ENCODE data around the gene STK40.

STK40 gene

GRCh38 chr1:36397083-36397377 is 11.3 kb upstream of the STK40 start:
- H3K79me2 ChIP-seq: peaks cover 6% of the 10 kb centered on the region
- peak overlapping the region; percentile 35 for H3K9ac ChIP-seq
- H3K9me3 ChIP-seq (ENCODE audit: control insufficient read depth, low read length): no peaks in the 10 kb centered on the region
- peak overlapping the region; percentile 87 for H3K4me3 ChIP-seq (ENCODE audit: low read depth, low read length)
- no peaks in the 10 kb centered on the region for H3K36me3 ChIP-seq (ENCODE audit: control insufficient read depth, insufficient read depth, low read length)
- TF ChIP-seq CTCF (IDR thresholded peaks at IDR 0.05): no peak
- no peaks in the 10 kb centered on the region for H3K4me1 ChIP-seq
- no peaks in the 10 kb centered on the region for H3K27me3 ChIP-seq (ENCODE audit: control insufficient read depth, insufficient read depth, low read length)
- H3K4me2 ChIP-seq (ENCODE audit: low read length): peak overlapping the region; percentile 93
- peak overlapping the region; percentile 76 for H3K27ac ChIP-seq
- peak overlapping the region; percentile 91 for H2AFZ ChIP-seq

GRCh38 chr1:36396359-36396758 is 10.6 kb upstream of the STK40 start:
- no peak overlapping the region for H2AFZ ChIP-seq
- H3K9ac ChIP-seq: no peak overlapping the region
- no peak overlapping the region for H3K4me3 ChIP-seq (ENCODE audit: low read depth, low read length)
- TF ChIP-seq CTCF (IDR thresholded peaks at IDR 0.05): no peak
- no peaks in the 10 kb centered on the region for H3K9me3 ChIP-seq (ENCODE audit: control insufficient read depth, low read length)
- H3K4me2 ChIP-seq (ENCODE audit: low read length): no peak overlapping the region
- no peaks in the 10 kb centered on the region for H3K4me1 ChIP-seq
- peaks cover 6% of the 10 kb centered on the region for H3K79me2 ChIP-seq
- no peaks in the 10 kb centered on the region for H3K27me3 ChIP-seq (ENCODE audit: control insufficient read depth, insufficient read depth, low read length)
- H3K36me3 ChIP-seq (ENCODE audit: control insufficient read depth, insufficient read depth, low read length): no peaks in the 10 kb centered on the region
- no peak overlapping the region for H3K27ac ChIP-seq

GRCh38 chr1:36393686-36394085 is 8.0 kb upstream of the STK40 start:
- H3K27me3 ChIP-seq (ENCODE audit: control insufficient read depth, insufficient read depth, low read length): no peaks in the 10 kb centered on the region
- no peak overlapping the region for H2AFZ ChIP-seq
- peaks cover 6% of the 10 kb centered on the region for H3K79me2 ChIP-seq
- no peaks in the 10 kb centered on the region for H3K36me3 ChIP-seq (ENCODE audit: control insufficient read depth, insufficient read depth, low read length)
- H3K27ac ChIP-seq: no peak overlapping the region
- no peak overlapping the region for H3K4me3 ChIP-seq (ENCODE audit: low read depth, low read length)
- H3K9ac ChIP-seq: no peak overlapping the region
- no peaks in the 10 kb centered on the region for H3K4me1 ChIP-seq
- no peak for TF ChIP-seq CTCF (IDR thresholded peaks at IDR 0.05)
- H3K4me2 ChIP-seq (ENCODE audit: low read length): no peak overlapping the region
- H3K9me3 ChIP-seq (ENCODE audit: control insufficient read depth, low read length): no peaks in the 10 kb centered on the region

- H3K79me2 ChIP-seq: peaks cover 6% of the 10 kb centered on the region
- H3K4me3 ChIP-seq (ENCODE audit: low read depth, low read length): no peak overlapping the region
- no peak for TF ChIP-seq CTCF (IDR thresholded peaks at IDR 0.05)
- H3K4me1 ChIP-seq: peaks cover under 1% of the 10 kb centered on the region
- H3K27ac ChIP-seq: no peak overlapping the region
- H3K9ac ChIP-seq: no peak overlapping the region
- H3K36me3 ChIP-seq (ENCODE audit: control insufficient read depth, insufficient read depth, low read length): no peaks in the 10 kb centered on the region
- H3K9me3 ChIP-seq (ENCODE audit: control insufficient read depth, low read length): no peaks in the 10 kb centered on the region
- H2AFZ ChIP-seq: no peak overlapping the region
- H3K27me3 ChIP-seq (ENCODE audit: control insufficient read depth, insufficient read depth, low read length): no peaks in the 10 kb centered on the region
- H3K4me2 ChIP-seq (ENCODE audit: low read length): no peak overlapping the region
Observed at GRCh38 chr1:36392836-36393235, 7.1 kb upstream of the STK40 start.

- Histone ChIP-seq H3K4me2 (ENCODE audit: low read length) (no peak overlapping the region), H3K9ac (no peak overlapping the region), H3K36me3 (ENCODE audit: control insufficient read depth, insufficient read depth, low read length) (no peaks in the 10 kb centered on the region), H3K9me3 (ENCODE audit: control insufficient read depth, low read length) (no peaks in the 10 kb centered on the region), H2AFZ (no peak overlapping the region), H3K4me1 (peaks cover 14% of the 10 kb centered on the region), H3K79me2 (no peaks in the 10 kb centered on the region), H3K27me3 (ENCODE audit: control insufficient read depth, insufficient read depth, low read length) (no peaks in the 10 kb centered on the region), H3K27ac (no peak overlapping the region), H3K4me3 (ENCODE audit: low read depth, low read length) (no peak overlapping the region)
- TF ChIP-seq CTCF (IDR thresholded peaks at IDR 0.05): no peak
Observed at GRCh38 chr1:36391271-36391670, 5.5 kb upstream of the STK40 start.
